ENCODE results near the gene DLX2.
"Not testable (repeated sequence)": the region's sequence is repeated elsewhere in the genome, so short reads cannot be mapped to it uniquely, and the experiment has no call there.

Gene DLX2

GRCh38 chr2:172083628-172084394, 18.9 kb downstream of the DLX2 start:
- DNase-seq (ENCODE audit: low read depth in 2 of 2) = no peak

DNA sequence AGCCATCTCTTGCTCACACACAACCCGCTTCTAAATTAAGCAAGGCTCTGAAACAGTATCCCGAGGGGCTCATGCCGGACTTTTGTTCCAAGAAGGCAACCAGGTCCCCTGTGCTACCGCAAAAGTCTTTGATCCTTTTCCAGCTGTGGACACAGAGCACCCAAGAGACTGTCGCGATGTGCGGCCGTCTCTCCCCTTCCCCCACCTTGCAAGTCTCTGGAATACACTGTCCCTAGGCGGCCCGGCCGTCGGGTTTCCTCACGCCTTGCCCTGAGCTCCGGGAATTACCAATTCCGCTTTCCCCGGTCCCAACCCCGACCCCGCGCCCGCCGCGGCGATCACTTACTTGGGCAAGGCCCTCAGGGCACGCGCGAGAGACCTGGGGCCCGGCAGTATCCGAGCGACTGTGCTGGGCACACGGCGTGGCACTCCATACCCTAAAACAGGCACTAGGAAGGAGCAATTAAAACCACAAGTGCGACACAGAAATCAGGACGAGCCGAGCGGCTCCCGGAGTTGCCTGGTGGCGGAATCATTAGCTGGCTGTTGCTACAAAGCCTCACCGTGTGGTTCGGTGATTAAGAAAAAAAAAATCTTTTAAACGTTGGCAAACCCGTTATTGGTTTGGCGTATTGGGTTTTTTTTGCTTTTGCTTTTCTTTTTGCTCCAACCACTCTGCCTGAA, 19.6 kb downstream of the DLX2 start:
- no peak for DNase-seq (ENCODE audit: low read depth in 2 of 2)

GRCh38 chr2:172082105-172082943, 20.4 kb downstream of the DLX2 start:
- no peak for DNase-seq (ENCODE audit: low read depth in 2 of 2)

DNA sequence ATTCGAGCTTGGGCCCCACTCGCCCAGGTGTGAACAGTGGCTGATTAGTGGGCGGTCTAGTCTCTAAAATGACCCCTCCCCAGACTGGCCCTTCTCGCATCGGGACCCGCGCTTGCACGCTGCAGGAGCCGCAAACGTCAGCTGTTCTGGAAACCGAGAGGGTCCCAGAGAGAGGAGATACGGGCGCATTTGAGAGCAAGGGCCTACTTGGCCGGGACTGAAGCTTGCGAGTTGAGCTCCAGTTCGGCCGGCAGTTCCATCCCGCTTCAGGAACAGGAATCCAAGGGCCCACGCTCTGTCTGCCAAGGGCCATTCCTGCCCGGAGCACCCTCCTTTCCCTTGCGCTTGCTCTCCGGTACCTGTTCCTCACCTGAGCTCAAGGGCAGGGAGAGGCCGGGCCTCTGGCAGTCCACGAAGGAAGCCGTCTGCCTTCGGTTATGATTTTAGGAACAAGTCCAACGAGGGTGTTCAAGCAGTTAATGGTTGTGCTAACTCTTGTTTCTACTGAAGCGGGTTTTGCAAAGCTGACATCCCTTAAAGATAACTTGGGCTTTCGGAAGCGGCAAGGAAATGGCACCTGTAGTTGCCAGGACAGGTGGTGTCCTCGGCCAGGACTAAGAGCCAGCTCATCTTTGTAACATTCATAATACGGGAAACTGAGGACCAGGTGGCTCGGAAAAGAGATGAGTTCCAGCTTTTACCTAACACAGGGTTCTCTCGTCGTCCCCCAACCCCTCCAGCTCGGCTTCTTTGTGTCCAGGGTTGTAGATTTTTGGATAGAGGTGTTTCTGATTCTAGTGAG, 21.3 kb downstream of the DLX2 start:
- no peak for DNase-seq (ENCODE audit: low read depth in 2 of 2)

DNA sequence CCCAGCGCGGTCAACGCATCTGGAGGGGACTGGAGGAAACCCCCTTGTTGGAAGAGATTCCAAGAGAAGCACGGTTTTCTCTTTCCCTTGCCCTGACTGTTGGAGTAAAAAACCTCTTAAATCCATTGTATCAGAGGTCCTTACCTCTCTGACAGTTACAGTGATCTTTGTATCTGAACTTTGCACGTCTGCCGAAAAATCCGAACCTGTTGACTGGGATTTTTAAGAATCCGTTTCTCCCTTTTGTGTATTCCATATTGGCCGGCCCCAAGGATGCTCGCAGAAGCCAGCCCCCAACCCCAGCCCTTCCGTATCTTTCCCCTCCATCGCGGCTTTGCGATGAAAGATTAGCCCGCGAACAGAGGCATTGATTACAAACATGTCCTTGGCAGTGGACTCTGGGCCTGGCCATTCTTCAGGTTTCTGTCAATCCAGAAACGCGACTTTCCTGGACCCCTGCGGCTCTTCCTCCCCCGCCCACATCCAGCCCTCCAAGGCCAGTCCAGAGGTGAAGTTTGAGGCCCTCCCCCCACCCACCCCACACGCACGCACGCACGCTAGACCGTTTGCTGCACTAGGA, 22.0 kb downstream of the DLX2 start:
- DNase-seq (ENCODE audit: low read depth in 2 of 2) = no peak

- no peak for DNase-seq (ENCODE audit: low read depth in 2 of 2)
Measured at GRCh38 chr2:172079838-172080640, 22.7 kb downstream of the DLX2 start.

DNA sequence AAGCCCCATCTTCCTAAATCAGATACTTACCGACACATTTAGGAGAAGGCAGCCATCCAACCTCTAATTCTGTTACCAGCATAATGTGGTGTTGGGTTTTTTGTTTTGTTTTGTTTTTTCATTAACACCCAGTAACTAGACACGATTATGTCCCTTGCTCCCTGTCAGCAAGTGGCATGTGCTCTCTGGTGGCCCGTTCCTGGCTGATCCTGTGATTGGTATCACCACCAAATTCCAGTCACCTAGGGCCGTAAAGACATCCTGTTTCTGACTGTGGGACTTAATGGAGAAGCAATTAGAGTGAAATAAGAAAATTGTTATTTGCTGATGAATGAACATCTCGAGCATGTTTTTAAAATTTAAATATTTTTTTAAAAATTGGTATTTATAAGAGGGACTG, 23.3 kb downstream of the DLX2 start:
- DNase-seq (ENCODE audit: low read depth in 2 of 2) = no peak

DNA sequence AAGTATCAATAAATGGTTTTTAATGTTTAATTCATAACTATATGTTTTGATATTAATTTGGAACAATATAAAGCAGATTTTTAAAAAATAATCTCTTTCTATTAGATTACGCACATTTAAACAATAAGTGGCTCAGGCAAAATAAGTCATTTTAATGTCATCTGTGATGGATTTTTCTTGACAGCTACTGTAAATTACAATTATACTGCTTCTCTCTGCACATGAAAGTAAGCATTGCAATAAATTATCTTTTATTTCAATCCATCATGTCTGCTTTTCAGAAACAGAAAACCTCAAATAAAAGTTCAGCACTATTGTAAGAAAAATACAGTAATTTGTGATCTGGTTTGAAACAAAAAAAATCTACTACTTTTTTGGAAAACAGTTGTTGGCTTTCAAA, 28.4 kb downstream of the DLX2 start:
- DNase-seq (ENCODE audit: low read depth in 2 of 2) = no peak

GRCh38 chr2:172073518-172073917, 29.2 kb downstream of the DLX2 start:
- no peak for DNase-seq (ENCODE audit: low read depth in 2 of 2)

GRCh38 chr2:172072706-172073105, 30.0 kb downstream of the DLX2 start:
- DNase-seq (ENCODE audit: low read depth in 2 of 2) = no peak

GRCh38 chr2:172072303-172072702, 30.4 kb downstream of the DLX2 start:
- DNase-seq (ENCODE audit: low read depth in 2 of 2) = no peak

DNA sequence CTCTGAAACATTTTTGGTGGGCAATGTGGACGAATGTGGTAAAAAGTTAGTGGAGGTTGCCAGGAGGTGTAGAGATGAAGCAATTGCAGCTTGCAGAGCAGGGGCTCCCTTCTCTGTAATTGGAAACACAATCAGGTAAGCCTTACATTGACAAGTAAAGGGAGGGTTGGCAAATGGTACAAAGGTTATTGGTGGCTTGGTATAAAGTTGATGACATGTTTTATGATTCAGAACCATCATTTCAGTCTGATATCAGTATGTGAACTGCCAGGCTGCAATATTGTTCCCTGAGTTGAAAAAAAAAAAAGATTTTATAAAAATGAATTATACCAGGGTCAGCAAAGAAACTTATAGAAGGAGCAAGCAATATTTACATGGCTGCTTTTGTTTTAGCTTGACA, 31.8 kb downstream of the DLX2 start:
- DNase-seq (ENCODE audit: low read depth in 2 of 2) = no peak

- DNase-seq (ENCODE audit: low read depth in 2 of 2) = not testable (repeated sequence)
Measured at GRCh38 chr2:172067905-172068304, 34.8 kb downstream of the DLX2 start.

GRCh38 chr2:172066394-172066886, 36.3 kb downstream of the DLX2 start:
- DNase-seq (ENCODE audit: low read depth in 2 of 2) = no peak

- DNase-seq (ENCODE audit: low read depth in 2 of 2) = no peak
Measured at GRCh38 chr2:172065111-172065510, 37.6 kb downstream of the DLX2 start.

DNA sequence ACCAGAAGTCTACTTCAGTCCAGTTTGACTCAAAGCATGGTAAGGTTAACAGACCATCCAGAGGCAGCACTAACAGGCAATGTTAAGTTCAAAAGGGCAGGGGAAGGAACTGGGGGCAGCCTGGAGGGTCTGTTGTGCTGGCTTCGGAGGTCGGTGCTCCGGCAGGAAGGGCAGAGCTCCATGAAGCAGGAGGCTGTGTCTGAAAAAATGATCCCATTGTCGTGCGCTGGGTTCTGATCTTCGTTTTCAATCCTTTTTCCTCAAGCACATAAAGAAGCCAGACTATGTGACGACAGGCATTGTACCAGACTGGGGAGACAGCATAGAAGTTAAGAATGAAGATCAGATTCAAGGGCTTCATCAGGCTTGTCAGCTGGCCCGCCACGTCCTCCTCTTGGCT, 39.3 kb downstream of the DLX2 start:
- no peak for DNase-seq (ENCODE audit: low read depth in 2 of 2)

DNA sequence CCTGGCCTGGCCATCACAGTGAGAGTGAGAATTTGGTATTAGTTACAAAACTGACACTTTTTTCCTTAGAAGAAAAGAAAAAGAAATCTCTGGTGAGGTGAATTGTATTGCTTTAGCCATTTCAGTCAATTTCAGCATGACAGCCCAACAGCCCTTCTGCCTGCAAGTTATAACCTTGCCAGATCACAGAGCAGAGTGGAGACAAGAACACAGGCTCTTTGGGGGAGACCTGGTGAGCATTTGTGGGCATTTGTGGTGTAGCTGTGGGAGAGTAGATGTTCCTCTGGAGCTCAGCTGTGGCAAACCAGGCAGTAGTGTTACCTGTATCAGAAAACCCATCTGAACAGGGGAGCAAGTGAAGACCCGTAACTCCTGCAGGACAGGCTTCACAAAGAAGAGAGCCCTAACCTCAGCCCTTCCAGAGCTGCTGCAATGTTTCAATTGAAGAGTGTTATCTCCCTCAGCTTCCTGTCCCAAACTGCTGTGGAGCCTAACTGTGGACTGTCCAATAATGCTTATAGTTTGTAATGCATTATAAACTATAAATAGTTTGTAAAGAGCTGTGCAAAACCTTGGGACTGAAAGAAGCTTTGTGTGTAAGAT, 40.2 kb downstream of the DLX2 start:
- DNase-seq (ENCODE audit: low read depth in 2 of 2) = no peak

GRCh38 chr2:172060118-172060517, 42.6 kb downstream of the DLX2 start:
- not testable (repeated sequence) for DNase-seq (ENCODE audit: low read depth in 2 of 2)

- DNase-seq (ENCODE audit: low read depth in 2 of 2) = no peak
Measured at GRCh38 chr2:172058660-172059059, 44.0 kb downstream of the DLX2 start.

DNA sequence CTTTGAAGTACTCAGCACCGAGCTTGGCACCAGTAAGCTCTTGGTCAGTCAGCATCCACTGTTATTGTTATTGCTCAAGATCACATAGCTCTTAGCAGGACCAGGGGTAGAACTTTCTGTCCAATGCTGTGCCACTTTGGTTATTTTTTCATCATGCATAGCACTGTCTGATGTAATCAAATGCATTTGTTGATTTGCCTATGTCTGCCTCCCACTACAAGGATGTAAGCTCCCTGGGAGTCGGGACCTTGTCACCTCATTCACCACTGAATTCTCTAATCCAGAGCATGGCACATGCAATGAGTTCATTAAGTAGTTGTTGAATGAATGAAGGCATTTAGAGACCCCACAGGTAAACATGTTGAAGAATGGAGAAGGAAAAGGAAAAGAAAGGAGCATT, 46.4 kb downstream of the DLX2 start:
- no peak for DNase-seq (ENCODE audit: low read depth in 2 of 2)

Measured in stimulated activated CD8-positive, alpha-beta memory T cell treated with anti-CD3 and anti-CD28 coated beads, Interleukin-15, amount 100 ng/mL, for 4 hours (primary cell).